Medulla oblongata (tissue), 1 donor: ENCODE measurements around the gene RASGEF1B.
A peak's percentile ranks its signal among the peaks of the same experiment; 100 is the strongest.

Source experiments
- DNase-seq: peaks from one replicate; pipeline ENCODE4 v3.0.0-alpha.2; 2015; ENCODE audit errors: extremely low spot score

Gene RASGEF1B

GRCh38 chr4:81471588-81472280, at the start of gene RASGEF1B:
Gene RASGEF1B, minus strand, starts transcription at chr4:81471907. Its CDS starts 12,399 bp downstream, at chr4:81459508.
- peak; percentile 95 for DNase-seq

DNA sequence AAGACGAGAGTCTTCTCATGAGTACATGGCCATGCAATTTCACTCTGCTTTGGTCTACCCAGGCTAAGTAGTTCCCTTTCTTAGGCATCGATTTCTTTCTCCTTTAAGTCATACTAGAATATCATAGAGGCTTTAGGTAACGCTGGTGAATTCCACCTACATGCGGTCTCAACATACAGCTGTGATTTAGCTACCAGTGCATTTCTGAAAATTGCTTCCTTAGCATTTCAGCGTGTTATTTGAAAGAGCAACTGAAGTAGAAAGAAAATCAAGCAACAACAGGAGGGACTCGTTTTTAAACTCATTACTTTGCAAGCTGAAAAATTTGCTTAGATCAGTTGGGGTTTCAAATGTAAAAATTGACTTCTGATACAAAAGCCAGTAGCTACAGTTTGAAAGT, 48.1 kb upstream of the RASGEF1B start:
- DNase-seq: no peak

- no peak for DNase-seq
Observed at GRCh38 chr4:81519427-81519773, 47.7 kb upstream of the RASGEF1B start.

GRCh38 chr4:81518762-81519426, 47.2 kb upstream of the RASGEF1B start:
- DNase-seq: no peak

- no peak for DNase-seq
Observed at GRCh38 chr4:81516241-81516640, 44.5 kb upstream of the RASGEF1B start.

DNA sequence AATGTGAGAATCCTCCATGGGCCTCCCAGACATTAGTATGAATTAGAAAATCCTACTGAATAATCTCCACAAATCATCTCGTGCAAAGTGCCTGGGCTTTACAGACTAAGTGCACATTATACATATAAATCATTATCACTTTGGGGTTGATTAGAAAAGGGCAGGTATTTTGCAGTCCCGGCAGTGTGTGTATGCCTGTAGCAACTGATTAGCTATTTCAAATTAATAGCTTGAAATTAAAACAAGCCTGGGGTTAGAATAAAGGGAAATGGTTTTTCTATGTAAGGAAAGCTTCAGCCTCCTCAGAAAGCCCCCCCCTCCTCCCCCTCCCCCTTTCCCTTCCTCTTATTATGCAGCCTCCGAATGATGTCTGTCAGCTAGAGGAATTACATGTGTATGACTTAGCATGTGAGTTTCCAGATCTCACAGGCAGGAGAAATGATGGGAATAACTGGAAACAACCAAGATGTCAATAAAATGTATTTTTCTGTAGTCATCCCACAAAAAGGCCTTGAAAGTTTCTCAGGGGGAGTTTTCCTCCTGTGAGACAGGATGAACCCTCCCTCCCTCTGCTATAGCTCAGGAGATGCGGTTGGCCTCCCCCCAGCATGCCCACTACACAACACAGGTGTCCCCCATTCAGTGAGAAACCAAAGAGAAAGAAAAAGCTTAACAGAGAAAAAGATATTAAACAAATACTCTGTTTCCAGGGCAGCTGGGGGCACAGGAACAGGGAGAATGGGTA, 41.2 kb upstream of the RASGEF1B start:
- no peak for DNase-seq

DNA sequence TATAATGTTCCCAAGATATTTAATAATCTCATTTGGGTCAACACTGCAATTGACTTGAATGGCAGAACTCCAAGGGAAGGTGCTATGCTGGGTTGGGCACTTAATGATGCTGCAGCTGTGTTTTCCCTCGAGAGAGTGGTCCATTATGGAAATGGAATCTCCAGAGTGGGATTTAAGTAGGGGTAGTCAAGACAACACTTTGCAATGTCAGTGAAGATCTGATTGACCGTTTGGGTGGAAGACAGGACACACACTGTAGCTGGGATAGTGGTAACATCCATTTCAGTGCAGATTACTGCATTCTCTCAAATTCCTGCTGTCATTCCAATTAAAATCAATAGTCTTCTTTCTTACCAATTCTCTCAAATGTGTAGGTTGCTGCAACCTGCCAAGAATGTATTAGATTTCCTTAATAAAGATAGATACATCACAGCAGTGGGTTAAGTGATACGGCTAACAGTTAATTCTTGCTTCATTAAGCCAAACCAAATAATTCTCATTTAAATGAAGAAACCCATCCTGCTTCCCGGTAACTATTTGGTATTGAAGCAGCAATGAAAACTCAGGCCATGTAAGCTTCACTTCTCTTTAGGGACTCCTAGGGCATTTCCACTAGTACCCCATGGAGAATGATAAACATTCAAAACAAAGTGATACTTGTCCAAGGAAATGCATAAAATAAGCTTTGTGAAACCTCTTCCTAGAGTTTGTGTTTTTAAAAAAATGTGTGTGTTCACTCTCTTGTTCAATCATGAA, 40.5 kb upstream of the RASGEF1B start:
- DNase-seq: no peak

GRCh38 chr4:81510643-81511178, 39.0 kb upstream of the RASGEF1B start:
- DNase-seq: no peak

DNA sequence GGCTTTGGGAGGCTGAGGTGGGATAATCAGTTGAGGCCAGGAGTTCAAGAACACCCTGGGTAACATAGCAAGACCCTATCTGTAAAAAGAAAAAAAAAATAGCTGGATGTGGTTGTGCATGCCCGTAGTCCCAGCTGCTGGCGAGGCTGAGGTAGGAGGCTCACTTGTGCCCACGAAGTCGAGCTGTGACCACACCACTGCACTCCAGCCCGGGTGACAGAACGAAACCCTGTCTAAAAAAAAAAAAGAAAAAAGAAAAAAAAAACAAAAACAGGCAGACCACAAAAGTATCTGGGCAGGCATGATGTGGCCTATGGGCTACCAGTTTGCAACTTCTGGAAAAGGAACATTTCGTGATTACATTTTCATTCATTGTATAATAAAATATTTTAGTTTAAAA, 38.1 kb upstream of the RASGEF1B start:
- no peak for DNase-seq

- no peak for DNase-seq
Observed at GRCh38 chr4:81509191-81509590, 37.5 kb upstream of the RASGEF1B start.

GRCh38 chr4:81508411-81509185, 36.9 kb upstream of the RASGEF1B start:
- peak; percentile 43 for DNase-seq

GRCh38 chr4:81507530-81507929, 35.8 kb upstream of the RASGEF1B start:
- no peak for DNase-seq

DNA sequence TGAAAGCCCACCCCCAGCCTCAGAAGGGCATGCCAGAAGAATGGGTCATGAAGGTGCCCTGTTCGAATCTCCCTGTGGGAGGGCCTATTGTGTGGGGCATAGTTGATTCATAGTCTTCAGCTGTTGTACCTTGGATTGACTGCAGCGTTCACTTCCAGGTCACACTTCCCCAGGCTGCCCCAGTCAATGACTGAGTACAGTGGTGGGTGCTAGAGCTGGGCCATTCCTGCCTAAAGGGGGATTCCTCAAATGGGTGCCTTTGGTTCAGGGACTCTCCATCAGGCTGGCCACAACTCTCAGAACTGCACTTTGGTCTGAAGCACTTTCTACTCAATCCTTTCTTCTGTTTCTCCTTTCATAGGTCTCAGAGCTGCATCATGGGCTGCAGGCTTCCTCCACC, 35.0 kb upstream of the RASGEF1B start:
- no peak for DNase-seq

- no peak for DNase-seq
Observed at GRCh38 chr4:81505726-81506125, 34.0 kb upstream of the RASGEF1B start.

DNA sequence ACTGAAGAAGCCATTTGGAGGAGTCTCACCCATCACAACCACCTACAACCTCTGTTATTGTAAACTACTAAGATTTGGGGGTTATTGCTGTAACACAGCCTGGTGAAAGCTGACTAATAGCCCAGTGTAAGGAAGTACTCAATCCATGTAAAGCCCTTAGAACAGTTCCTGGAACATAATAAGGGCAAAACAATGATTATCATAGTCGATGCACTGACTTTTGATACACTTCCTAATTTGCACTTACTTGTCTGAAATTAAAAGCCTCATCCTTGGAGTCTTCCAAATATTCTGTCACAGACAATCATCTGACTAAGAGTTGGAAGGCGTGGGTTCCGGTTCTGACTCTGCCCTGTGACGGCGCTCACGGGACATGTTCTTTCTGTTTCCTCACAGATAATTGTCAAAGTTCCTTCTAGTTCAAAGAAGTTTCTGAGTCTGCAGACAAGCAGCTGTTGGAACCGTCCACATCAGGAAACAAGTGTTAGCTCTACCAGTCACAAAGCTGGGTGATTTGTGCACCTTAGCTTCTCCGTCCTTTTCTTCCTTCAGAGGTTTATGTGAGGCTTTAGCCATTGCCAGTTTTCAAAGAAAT, 33.4 kb upstream of the RASGEF1B start:
- DNase-seq: peak; percentile 82

GRCh38 chr4:81504112-81505003, 32.7 kb upstream of the RASGEF1B start:
- DNase-seq: peak; percentile 50

DNA sequence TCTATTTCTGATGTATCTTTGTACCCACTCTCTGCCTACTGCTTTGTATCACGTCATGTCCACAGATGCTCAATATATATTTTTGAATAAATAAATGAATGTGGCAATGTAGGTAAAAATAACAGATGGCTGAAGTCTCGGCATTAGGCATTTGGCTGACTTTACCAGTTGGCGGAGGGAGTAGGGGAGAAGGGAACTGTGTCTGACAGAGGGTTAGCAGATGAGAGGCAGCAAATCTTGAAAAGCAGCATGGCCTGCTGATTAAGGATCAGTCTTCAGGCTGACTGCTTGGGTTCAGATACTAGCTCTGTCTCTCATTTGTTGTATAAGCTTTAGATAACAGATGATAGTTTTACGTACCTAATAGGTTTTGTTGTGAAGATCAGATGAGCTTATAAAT, 31.9 kb upstream of the RASGEF1B start:
- no peak for DNase-seq

DNA sequence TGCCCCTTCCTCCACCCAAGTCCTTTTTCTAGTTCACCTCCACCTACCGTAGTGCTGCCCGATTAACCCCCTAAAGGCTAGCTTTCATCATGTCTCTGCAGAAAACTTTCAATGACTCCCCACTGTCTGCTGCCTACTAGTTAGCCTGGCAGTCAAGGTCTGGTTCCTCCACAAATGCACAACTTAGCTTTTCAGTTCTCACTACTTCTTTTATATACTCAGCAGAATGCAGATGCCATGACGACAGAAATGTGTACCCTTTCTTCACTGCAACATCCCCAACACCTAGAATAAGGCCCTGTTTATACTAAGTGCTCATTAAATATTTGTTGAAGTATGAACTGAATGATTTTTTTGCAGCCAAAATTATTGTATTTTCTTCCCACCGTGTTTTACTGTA, 30.9 kb upstream of the RASGEF1B start:
- no peak for DNase-seq

DNA sequence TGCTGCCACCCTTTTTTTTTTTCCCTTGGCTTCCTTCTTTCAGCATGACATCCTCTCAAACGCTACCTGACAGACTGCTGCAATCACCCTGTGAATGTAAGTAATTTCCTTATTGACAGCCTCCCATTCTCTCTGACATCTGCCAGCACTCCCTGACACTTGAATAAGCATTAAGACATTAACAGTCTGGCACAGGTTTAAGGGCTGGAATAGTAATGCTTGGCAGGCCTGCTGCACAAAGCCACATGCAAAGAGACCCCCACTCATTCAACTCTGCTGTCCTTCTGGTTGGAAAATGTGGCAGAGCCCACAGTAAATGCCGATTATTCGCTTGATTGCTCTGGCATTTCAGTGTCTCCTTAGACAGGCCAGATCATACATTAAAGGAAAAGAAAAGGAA, 28.1 kb upstream of the RASGEF1B start:
- no peak for DNase-seq
